Measurements from ENCODE around the gene TMEM106C. TPM values are rescaled to one million over a fixed set of nuclear protein-coding genes. Genes with fewer than 3 reads are reported as not detected.

TMEM106C gene
- total RNA-seq, 1 donor from 2014 or later = 139 TPM

GRCh38 chr12:48005750-48006021, 42.3 kb downstream of the TMEM106C start:
- no peak for DNase-seq (ENCODE audit: low spot score)
- Mint-ChIP-seq H3K27me3 (ENCODE audit: insufficient read depth) (peaks cover 78% of the 10 kb centered on the region), H3K4me1 (ENCODE audit: low read depth) (peaks cover 32% of the 10 kb centered on the region), H3K36me3 (ENCODE audit: low read depth) (no peaks in the 10 kb centered on the region), H3K4me3 (no peak overlapping the region), H3K9me3 (no peaks in the 10 kb centered on the region), H3K27ac (no peak overlapping the region)
- intact Hi-C loops (cut with micrococcal nuclease) = no loop called here

- peaks cover 72% of the 10 kb centered on the region for H3K27me3 Mint-ChIP-seq (ENCODE audit: insufficient read depth)
- H3K4me1 Mint-ChIP-seq (ENCODE audit: low read depth) = peaks cover 18% of the 10 kb centered on the region
- H3K27ac Mint-ChIP-seq = no peak overlapping the region
- H3K36me3 Mint-ChIP-seq (ENCODE audit: low read depth) = no peaks in the 10 kb centered on the region
- intact Hi-C loops (cut with micrococcal nuclease) = no loop called here
- no peak overlapping the region for H3K4me3 Mint-ChIP-seq
- H3K9me3 Mint-ChIP-seq = no peaks in the 10 kb centered on the region
- no peak for DNase-seq (ENCODE audit: low spot score)
Measured at GRCh38 chr12:48007206-48007605, 43.8 kb downstream of the TMEM106C start.

DNA sequence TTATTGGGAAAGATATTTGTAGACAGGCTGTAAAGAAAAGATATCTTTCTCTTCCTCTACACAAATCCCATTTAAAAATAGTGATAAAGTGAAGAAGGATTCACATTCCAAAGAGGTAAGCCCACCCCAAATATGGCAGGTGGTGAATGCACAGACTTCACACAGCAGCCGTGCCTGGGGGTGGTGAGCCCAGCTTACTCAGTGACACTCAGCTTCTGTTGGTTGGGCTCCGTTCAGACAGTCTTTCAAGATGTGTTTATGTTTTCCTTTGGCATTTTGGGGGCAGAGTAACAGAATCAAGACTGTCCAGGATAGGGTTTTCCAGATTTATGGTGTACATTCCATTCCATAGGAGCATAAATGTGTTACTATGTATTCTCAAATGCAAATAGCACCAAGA, 45.0 kb downstream of the TMEM106C start:
- Mint-ChIP-seq H3K4me3 (no peak overlapping the region), H3K9me3 (no peaks in the 10 kb centered on the region), H3K4me1 (ENCODE audit: low read depth) (peaks cover 7% of the 10 kb centered on the region), H3K27me3 (ENCODE audit: insufficient read depth) (peaks cover 70% of the 10 kb centered on the region), H3K36me3 (ENCODE audit: low read depth) (no peaks in the 10 kb centered on the region), H3K27ac (no peak overlapping the region)
- DNase-seq (ENCODE audit: low spot score) = no peak
- intact Hi-C loops (cut with micrococcal nuclease) = no loop called here

- H3K36me3 Mint-ChIP-seq (ENCODE audit: low read depth) = no peaks in the 10 kb centered on the region
- peaks cover under 1% of the 10 kb centered on the region for H3K4me1 Mint-ChIP-seq (ENCODE audit: low read depth)
- H3K27ac Mint-ChIP-seq = no peak overlapping the region
- no peak overlapping the region for H3K4me3 Mint-ChIP-seq
- H3K9me3 Mint-ChIP-seq = no peaks in the 10 kb centered on the region
- DNase-seq (ENCODE audit: low spot score) = no peak
- intact Hi-C loops (cut with micrococcal nuclease) = no loop called here
- peaks cover 69% of the 10 kb centered on the region for H3K27me3 Mint-ChIP-seq (ENCODE audit: insufficient read depth)
Measured at GRCh38 chr12:48008950-48009349, 45.6 kb downstream of the TMEM106C start.

GRCh38 chr12:48009471-48009870, 46.1 kb downstream of the TMEM106C start:
- H3K27ac Mint-ChIP-seq = no peak overlapping the region
- intact Hi-C loops (cut with micrococcal nuclease) = no loop called here

GRCh38 chr12:48010366-48010970, 47.1 kb downstream of the TMEM106C start:
- Mint-ChIP-seq H3K4me3 (no peak overlapping the region), H3K9me3 (no peaks in the 10 kb centered on the region), H3K27ac (no peak overlapping the region), H3K36me3 (ENCODE audit: low read depth) (no peaks in the 10 kb centered on the region), H3K4me1 (ENCODE audit: low read depth) (no peaks in the 10 kb centered on the region), H3K27me3 (ENCODE audit: insufficient read depth) (peaks cover 65% of the 10 kb centered on the region)
- intact Hi-C loops (cut with micrococcal nuclease) = no loop called here
- no peak for DNase-seq (ENCODE audit: low spot score)

More at GRCh38 chr12:48009471-48009870, 46.1 kb downstream of the TMEM106C start:
- Mint-ChIP-seq H3K9me3 (no peaks in the 10 kb centered on the region), H3K4me3 (no peak overlapping the region), H3K4me1 (ENCODE audit: low read depth) (no peaks in the 10 kb centered on the region), H3K36me3 (ENCODE audit: low read depth) (no peaks in the 10 kb centered on the region), H3K27me3 (ENCODE audit: insufficient read depth) (peaks cover 68% of the 10 kb centered on the region)
- DNase-seq (ENCODE audit: low spot score) = no peak

GRCh38 chr12:48012070-48012469, 48.7 kb downstream of the TMEM106C start:
- no peaks in the 10 kb centered on the region for H3K9me3 Mint-ChIP-seq
- H3K27ac Mint-ChIP-seq = no peak overlapping the region
- H3K27me3 Mint-ChIP-seq (ENCODE audit: insufficient read depth) = peaks cover 56% of the 10 kb centered on the region
- intact Hi-C loops (cut with micrococcal nuclease) = no loop called here
- H3K4me3 Mint-ChIP-seq = no peak overlapping the region
- no peaks in the 10 kb centered on the region for H3K4me1 Mint-ChIP-seq (ENCODE audit: low read depth)
- no peaks in the 10 kb centered on the region for H3K36me3 Mint-ChIP-seq (ENCODE audit: low read depth)
- no peak for DNase-seq (ENCODE audit: low spot score)

GRCh38 chr12:48013287-48013686, 49.9 kb downstream of the TMEM106C start:
- Mint-ChIP-seq H3K36me3 (ENCODE audit: low read depth) (no peaks in the 10 kb centered on the region), H3K27ac (no peak overlapping the region), H3K4me1 (ENCODE audit: low read depth) (no peaks in the 10 kb centered on the region), H3K27me3 (ENCODE audit: insufficient read depth) (peaks cover 44% of the 10 kb centered on the region), H3K9me3 (no peaks in the 10 kb centered on the region), H3K4me3 (no peak overlapping the region)
- DNase-seq (ENCODE audit: low spot score) = no peak
- intact Hi-C loops (cut with micrococcal nuclease) = no loop called here

- DNase-seq (ENCODE audit: low spot score) = no peak
- no peaks in the 10 kb centered on the region for H3K36me3 Mint-ChIP-seq (ENCODE audit: low read depth)
- peaks cover 40% of the 10 kb centered on the region for H3K27me3 Mint-ChIP-seq (ENCODE audit: insufficient read depth)
- no peaks in the 10 kb centered on the region for H3K4me1 Mint-ChIP-seq (ENCODE audit: low read depth)
- H3K9me3 Mint-ChIP-seq = no peaks in the 10 kb centered on the region
- H3K27ac Mint-ChIP-seq = no peak overlapping the region
- intact Hi-C loops (cut with micrococcal nuclease) = no loop called here
- H3K4me3 Mint-ChIP-seq = no peak overlapping the region
Measured at GRCh38 chr12:48015129-48015528, 51.7 kb downstream of the TMEM106C start.

DNA sequence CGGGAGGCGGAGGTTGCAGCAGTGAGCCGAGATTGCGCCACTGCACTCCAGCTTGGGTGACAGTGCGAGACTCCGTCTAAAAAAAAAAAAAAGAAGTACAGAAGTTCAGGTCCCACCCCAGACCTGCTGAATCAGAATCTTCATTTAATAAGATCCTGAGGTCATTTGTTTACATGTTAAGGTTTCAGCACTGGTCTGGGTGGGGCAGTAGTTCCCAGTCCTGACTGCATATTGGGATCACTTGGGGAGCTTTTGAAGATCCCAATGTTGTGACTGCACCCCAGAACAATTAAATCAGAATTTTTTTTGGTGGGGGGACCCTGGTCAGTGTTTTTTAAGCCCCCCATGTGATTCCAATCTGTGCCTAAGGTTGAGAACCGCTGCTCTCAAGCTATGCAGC, 52.6 kb downstream of the TMEM106C start:
- H3K9me3 Mint-ChIP-seq = no peaks in the 10 kb centered on the region
- H3K27ac Mint-ChIP-seq = no peak overlapping the region
- H3K36me3 Mint-ChIP-seq (ENCODE audit: low read depth) = no peaks in the 10 kb centered on the region
- no peaks in the 10 kb centered on the region for H3K4me1 Mint-ChIP-seq (ENCODE audit: low read depth)
- H3K4me3 Mint-ChIP-seq = no peak overlapping the region
- intact Hi-C loops (cut with micrococcal nuclease) = no loop called here
- H3K27me3 Mint-ChIP-seq (ENCODE audit: insufficient read depth) = peaks cover 38% of the 10 kb centered on the region
- DNase-seq (ENCODE audit: low spot score) = no peak

- no peak overlapping the region for H3K4me3 Mint-ChIP-seq
- intact Hi-C loops (cut with micrococcal nuclease) = no loop called here
Measured at GRCh38 chr12:48016373-48017020, 53.1 kb downstream of the TMEM106C start.

DNA sequence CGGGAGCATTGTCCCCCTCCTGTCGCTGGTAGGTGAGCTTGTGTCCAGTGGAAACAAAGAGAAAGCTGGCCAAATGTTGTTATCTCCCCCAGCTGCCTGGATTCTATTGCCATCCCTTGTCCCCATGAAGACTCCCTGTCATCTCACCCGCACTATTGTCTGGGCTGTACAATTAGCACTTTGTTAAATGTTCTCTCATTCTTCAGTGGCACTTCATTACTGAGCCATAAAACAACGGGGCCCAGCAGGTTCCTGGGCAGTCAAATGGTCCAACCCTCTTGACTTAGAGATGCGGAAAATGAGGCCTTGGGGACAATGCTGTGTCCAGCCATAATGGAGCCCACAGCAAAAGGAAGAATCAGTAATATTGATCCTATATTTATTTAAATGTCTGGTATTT, 54.1 kb downstream of the TMEM106C start:
- H3K9me3 Mint-ChIP-seq = no peaks in the 10 kb centered on the region
- H3K27me3 Mint-ChIP-seq (ENCODE audit: insufficient read depth) = peaks cover 39% of the 10 kb centered on the region
- no peak overlapping the region for H3K27ac Mint-ChIP-seq
- intact Hi-C loops (cut with micrococcal nuclease) = no loop called here
- no peak for DNase-seq (ENCODE audit: low spot score)
- no peak overlapping the region for H3K4me3 Mint-ChIP-seq
- H3K4me1 Mint-ChIP-seq (ENCODE audit: low read depth) = no peaks in the 10 kb centered on the region
- no peaks in the 10 kb centered on the region for H3K36me3 Mint-ChIP-seq (ENCODE audit: low read depth)

More at GRCh38 chr12:48016373-48017020, 53.1 kb downstream of the TMEM106C start:
- Mint-ChIP-seq H3K27me3 (ENCODE audit: insufficient read depth) (peaks cover 39% of the 10 kb centered on the region), H3K36me3 (ENCODE audit: low read depth) (no peaks in the 10 kb centered on the region), H3K4me1 (ENCODE audit: low read depth) (no peaks in the 10 kb centered on the region), H3K27ac (no peak overlapping the region), H3K9me3 (no peaks in the 10 kb centered on the region)
- no peak for DNase-seq (ENCODE audit: low spot score)

DNA sequence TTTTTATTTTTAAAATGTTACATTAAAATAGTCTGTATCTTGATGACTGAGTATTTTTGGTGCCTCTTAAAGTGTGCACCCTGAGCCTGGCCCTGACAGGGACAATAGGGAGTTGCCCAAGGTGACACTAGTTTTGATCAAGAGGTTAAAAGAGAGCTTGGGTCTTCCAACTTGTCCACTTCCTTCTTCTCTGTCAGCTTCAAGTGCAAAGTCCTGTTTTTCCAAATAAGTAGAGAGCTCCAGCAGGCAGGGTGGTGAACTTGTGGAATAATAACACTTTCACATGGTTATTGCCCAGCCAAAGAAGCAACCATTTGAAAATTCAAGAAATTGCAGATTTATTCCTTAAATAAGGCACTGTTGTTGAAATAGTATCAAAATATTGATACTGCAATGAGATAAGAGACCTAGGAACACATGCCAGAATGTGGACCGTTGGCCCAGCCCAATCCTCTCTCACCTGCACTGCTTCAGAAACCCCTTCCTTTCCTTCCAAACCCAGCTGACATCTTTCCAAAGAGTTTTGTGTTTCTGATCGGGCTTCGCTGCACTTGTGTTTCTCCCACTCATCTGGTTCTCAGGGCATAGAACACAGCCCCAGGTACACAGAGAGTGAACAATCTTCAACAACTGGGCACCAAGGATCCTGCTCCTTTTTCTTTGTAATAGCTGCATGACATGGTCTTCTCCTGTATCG, 54.7 kb downstream of the TMEM106C start:
- H3K4me3 Mint-ChIP-seq = no peak overlapping the region
- H3K9me3 Mint-ChIP-seq = no peaks in the 10 kb centered on the region
- no peak overlapping the region for H3K27ac Mint-ChIP-seq
- no peaks in the 10 kb centered on the region for H3K36me3 Mint-ChIP-seq (ENCODE audit: low read depth)
- no peak for DNase-seq (ENCODE audit: low spot score)
- intact Hi-C loops (cut with micrococcal nuclease) = no loop called here
- peaks cover 36% of the 10 kb centered on the region for H3K27me3 Mint-ChIP-seq (ENCODE audit: insufficient read depth)
- H3K4me1 Mint-ChIP-seq (ENCODE audit: low read depth) = no peaks in the 10 kb centered on the region

All from activated T-helper 1 cell treated with anti-CD3 and anti-CD28 coated beads, Interleukin-12 subunit alpha, Interleukin-12 subunit beta, Interleukin-2, Interleukin-4 antibody, amounts not matched to agents 30 ng/mL and 10 ng/mL and 1 ng/mL, durations not matched to agents 14 hours and 24 hours and 36 hours (primary cell).